ENCODE data around the gene N4BP3.

GRCh38 chr5:178069909-178070308 is 43.4 kb upstream of the N4BP3 start:
- TF ChIP-seq POLR2A (IDR thresholded peaks at IDR 0.05) (no peak), CTCF (IDR thresholded peaks at IDR 0.05) (no peak)
